ENCODE results near the gene WNT7B. TPM values are rescaled to one million over a fixed set of nuclear protein-coding genes. Genes with fewer than 3 reads are reported as not detected.
A peak's percentile ranks its signal among the peaks of the same experiment; 100 is the strongest.

Gene WNT7B
- total RNA-seq, 4 donors from 2014 or later: 18.7 to 54.4 (median 44.1) TPM

DNA sequence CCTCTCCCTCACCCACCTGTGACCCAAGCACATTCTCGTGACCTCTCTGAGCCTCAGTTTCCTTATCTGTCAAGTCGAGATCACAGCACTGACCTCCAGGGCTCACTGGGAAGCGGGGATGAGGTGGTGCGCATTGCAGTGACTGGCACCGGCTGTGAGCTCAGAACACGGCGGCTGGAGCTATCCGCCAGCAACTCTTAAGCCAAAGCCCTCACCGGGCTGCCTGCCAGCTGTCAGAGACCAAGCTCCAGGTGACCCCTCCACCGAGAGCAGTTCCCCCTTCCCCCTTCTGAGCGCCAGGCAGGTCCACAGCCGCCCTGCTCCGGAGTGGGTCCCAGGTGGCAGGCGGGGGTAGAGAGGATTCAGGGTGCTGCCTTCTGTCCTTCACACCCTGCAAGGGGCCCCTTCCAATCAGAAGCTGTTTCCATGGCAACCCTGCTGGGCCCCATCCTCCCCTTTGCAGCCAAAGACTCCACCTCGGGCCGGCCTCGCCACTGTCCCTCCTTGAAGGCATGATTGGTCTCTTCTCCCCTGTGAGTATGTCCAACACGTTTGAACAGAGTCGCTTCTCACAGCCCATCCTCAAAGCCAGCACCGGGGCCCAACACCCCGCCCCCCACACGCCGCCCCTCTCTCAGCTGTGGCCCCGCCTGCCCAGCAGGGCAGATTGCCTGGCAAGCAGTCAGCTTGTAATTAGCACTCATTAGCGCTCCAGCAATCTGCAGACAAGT, 98.7 kb downstream of the WNT7B start:
- TF ChIP-seq EP300 (IDR thresholded peaks at IDR 0.05) (no peak), POLR2A (IDR thresholded peaks at IDR 0.05) (no peak)
- Histone ChIP-seq H3K27me3 (peaks cover 70% of the 10 kb centered on the region), H3K9me3 (no peaks in the 10 kb centered on the region), H3K27ac (no peak overlapping the region), H3K4me3 (no peak overlapping the region), H3K4me1 (peaks cover 24% of the 10 kb centered on the region), H3K36me3 (no peaks in the 10 kb centered on the region)
- 40% methylated on average over 13 of the region's 25 CpGs for WGBS
- DNase-seq (ENCODE audit: low spot score in 2 of 2): peak; percentile 55 to 64

DNA sequence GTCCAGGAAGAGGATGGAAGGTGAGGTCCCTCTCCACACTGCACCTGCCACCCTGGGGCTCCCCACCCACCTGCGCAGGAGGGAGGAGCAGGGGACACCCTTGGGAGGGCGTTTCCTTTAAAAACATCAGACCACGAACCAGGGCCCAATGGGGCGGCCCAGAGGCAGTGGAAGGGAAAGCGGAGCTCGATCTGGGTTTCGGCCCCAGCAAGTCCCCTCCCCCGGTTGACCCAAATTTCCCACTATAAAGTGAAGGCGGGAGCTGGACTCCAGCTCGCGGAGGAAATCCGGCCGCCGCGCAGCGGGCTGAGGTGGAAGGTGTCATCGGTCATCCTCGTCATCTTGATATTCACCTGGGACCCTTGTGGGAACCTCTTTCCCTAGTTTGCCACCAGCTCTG, 99.3 kb downstream of the WNT7B start:
- WGBS: 56% methylated on average over 12 of the region's 18 CpGs
- no peaks in the 10 kb centered on the region for H3K36me3 ChIP-seq
- peaks cover 64% of the 10 kb centered on the region for H3K27me3 ChIP-seq
- H3K4me3 ChIP-seq: no peak overlapping the region
- peaks cover 19% of the 10 kb centered on the region for H3K4me1 ChIP-seq
- H3K9me3 ChIP-seq: no peaks in the 10 kb centered on the region
- H3K27ac ChIP-seq: no peak overlapping the region
- peak; percentile 39 to 60 for DNase-seq (ENCODE audit: low spot score in 2 of 2)
- TF ChIP-seq, protein P1, sequence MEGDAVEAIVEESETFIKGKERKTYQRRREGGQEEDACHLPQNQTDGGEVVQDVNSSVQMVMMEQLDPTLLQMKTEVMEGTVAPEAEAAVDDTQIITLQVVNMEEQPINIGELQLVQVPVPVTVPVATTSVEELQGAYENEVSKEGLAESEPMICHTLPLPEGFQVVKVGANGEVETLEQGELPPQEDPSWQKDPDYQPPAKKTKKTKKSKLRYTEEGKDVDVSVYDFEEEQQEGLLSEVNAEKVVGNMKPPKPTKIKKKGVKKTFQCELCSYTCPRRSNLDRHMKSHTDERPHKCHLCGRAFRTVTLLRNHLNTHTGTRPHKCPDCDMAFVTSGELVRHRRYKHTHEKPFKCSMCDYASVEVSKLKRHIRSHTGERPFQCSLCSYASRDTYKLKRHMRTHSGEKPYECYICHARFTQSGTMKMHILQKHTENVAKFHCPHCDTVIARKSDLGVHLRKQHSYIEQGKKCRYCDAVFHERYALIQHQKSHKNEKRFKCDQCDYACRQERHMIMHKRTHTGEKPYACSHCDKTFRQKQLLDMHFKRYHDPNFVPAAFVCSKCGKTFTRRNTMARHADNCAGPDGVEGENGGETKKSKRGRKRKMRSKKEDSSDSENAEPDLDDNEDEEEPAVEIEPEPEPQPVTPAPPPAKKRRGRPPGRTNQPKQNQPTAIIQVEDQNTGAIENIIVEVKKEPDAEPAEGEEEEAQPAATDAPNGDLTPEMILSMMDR (IDR thresholded peaks at IDR 0.05): no peak

DNA sequence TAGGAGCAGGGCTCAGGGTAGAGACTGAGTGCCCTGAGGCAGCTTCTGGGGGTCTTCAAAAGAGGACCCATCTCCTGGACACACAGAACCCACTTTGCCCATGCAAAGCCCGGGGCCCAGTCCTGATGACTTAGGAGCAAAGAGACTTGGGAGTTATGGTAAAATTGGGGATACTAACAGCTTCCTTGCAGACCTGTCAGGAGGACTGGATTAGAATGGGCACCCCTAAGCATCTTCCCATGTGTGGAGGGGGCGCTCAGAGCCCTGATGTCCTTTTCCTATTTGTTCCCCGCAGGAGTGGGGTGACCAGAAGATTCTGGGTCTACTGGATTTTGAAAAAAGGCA, 100.0 kb downstream of the WNT7B start:
- peaks cover 12% of the 10 kb centered on the region for H3K4me1 ChIP-seq
- peak in 1 of 2 donors; percentile 49 for DNase-seq (ENCODE audit: low spot score in 2 of 2)
- H3K27ac ChIP-seq: no peak overlapping the region
- peaks cover 3% of the 10 kb centered on the region for H3K9me3 ChIP-seq
- WGBS: 96% methylated on average over 3 of the region's 3 CpGs
- no peak overlapping the region for H3K4me3 ChIP-seq
- peaks cover 58% of the 10 kb centered on the region for H3K27me3 ChIP-seq
- TF ChIP-seq, protein P1 (IDR thresholded peaks at IDR 0.05): no peak
- no peak for TF ChIP-seq POLR2AphosphoS5 (IDR thresholded peaks at IDR 0.05)
- H3K36me3 ChIP-seq: no peaks in the 10 kb centered on the region

DNA sequence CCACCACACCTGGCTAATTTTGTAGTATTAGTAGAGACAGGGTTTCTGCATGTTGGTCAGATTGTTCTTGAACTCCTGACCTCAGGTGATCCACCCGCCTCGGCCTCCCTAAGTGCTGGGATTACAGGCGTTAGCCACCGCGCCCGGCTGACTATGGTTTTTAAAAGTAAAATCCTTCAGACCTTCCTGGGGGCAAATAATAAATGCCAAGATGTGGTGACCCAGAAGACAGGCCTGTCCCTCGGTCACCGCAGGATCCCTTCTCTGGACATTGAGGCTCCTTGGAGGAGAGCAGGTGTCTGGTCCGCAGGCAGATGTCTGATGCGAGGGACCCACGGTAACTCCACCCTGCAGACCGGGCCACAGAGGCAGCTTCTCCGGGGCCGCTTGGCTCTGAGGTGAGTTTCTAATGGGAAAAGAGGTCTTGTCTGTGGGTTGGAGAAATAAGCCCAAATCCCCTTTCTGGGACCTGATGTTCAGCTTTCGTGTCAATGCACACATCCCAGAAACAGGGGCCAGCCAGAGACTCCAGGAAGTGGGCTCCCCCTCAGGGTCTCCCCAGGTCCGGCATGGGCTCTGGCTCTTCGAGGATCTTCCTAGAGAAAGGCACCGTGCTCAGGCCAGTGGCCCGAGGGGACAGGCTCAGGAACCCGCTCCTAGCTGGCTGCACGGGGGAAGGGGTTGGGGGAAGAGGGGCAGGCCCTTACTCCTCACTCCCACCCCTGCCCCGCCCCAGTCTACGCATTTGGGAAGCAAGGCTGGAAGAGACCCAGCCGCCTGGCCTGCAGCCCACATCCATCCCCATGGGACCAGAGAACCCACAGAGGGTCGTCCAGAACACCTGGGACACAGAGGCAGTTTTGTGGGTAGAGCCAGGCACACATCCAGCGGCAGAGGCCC, 100.6 kb downstream of the WNT7B start:
- H3K9me3 ChIP-seq: peaks cover 3% of the 10 kb centered on the region
- DNase-seq (ENCODE audit: low spot score in 2 of 2): peak; percentile 57 to 61
- H3K27me3 ChIP-seq: peaks cover 52% of the 10 kb centered on the region
- H3K27ac ChIP-seq: no peak overlapping the region
- TF ChIP-seq POLR2AphosphoS5 (IDR thresholded peaks at IDR 0.05) (no peak), POLR2A (IDR thresholded peaks at IDR 0.05) (no peak), EP300 (IDR thresholded peaks at IDR 0.05) (no peak)
- TF ChIP-seq, protein P1 (IDR thresholded peaks at IDR 0.05): no peak
- H3K4me3 ChIP-seq: no peak overlapping the region
- peaks cover 11% of the 10 kb centered on the region for H3K4me1 ChIP-seq
- no peaks in the 10 kb centered on the region for H3K36me3 ChIP-seq
- 91% methylated on average over 14 of the region's 26 CpGs for WGBS

DNA sequence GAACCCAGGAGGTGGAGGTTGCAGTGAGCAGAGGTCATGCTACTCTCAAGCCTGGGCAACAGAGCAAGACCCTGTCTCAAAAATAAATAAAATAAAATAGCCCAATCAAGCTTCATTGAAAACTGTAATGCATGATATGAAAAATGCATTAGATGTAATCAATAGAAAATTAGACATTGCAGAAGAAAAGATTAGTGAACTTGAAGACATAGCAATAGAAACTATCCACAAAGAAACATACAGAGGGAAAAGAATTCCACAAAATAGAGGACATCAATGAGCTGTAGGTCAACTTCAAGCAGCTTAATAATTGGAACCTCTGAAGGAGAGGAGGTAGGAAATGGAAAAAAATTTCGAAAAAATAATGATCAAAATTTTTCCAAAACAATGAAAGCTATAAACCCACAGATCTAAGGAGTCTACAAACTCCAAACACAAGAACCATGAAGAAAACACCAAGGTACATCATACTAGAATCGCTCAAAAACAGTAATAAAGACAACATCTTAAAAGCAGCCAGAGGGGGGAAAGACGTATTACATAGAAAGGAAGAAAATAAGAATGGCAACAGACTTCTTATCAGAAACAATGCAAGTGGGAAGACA, 104.2 kb downstream of the WNT7B start:
- H3K27me3 ChIP-seq: peaks cover 23% of the 10 kb centered on the region
- TF ChIP-seq POLR2A (IDR thresholded peaks at IDR 0.05) (no peak), EP300 (IDR thresholded peaks at IDR 0.05) (no peak), POLR2AphosphoS5 (IDR thresholded peaks at IDR 0.05) (no peak)
- TF ChIP-seq, protein P1 (IDR thresholded peaks at IDR 0.05): no peak
- WGBS: 94% methylated on average over 3 of the region's 3 CpGs

More for the DNA sequence above, 104.2 kb downstream of the WNT7B start:
- no peak for DNase-seq (ENCODE audit: low spot score in 2 of 2)
- H3K36me3 ChIP-seq: no peaks in the 10 kb centered on the region
- peaks cover 3% of the 10 kb centered on the region for H3K9me3 ChIP-seq
- H3K27ac ChIP-seq: no peak overlapping the region
- H3K4me1 ChIP-seq: peaks cover 8% of the 10 kb centered on the region
- H3K4me3 ChIP-seq: no peak overlapping the region

All from suprapubic skin (tissue), 4 donors.